Parathyroid adenoma (tissue), 2 donors: ENCODE results near the gene ADGRL3.

Experiments
- H2AFZ ChIP-seq: fragments of 300-600 bp; sonication (generic); one replicate; pipeline ENCODE4 v1.7.0; 2017; ENCODE audit warnings: antibody characterized with exemption, mild to moderate bottlenecking
- H3K27ac ChIP-seq: fragments of 300-600 bp; sonication (generic); one replicate; pipeline ENCODE4 v1.7.0; 2017
- H3K27me3 ChIP-seq: fragments of 300-600 bp; sonication (generic); one replicate; pipeline ENCODE4 v1.7.0; 2017; ENCODE audit warnings: low read length; ENCODE audit not compliant: control insufficient read depth, insufficient read depth
- H3K36me3 ChIP-seq: fragments of 300-600 bp; sonication (generic); one replicate; pipeline ENCODE4 v1.7.0; 2017; ENCODE audit warnings: low read length; ENCODE audit not compliant: control insufficient read depth, insufficient read depth
- H3K4me1 ChIP-seq: fragments of 300-600 bp; sonication (generic); one replicate; pipeline ENCODE4 v1.7.0; 2017; ENCODE audit warnings: control low read depth
- H3K4me2 ChIP-seq: fragments of 300-600 bp; sonication (generic); one replicate; pipeline ENCODE4 v1.7.0; 2017; ENCODE audit warnings: low read length
- H3K4me3 ChIP-seq: fragments of 300-600 bp; sonication (generic); one replicate; pipeline ENCODE4 v1.7.0; 2017; ENCODE audit warnings: low read depth, low read length
- H3K79me2 ChIP-seq: fragments of 300-600 bp; sonication (generic); one replicate; pipeline ENCODE4 v1.7.0; 2017; ENCODE audit warnings: control low read depth
- H3K9ac ChIP-seq: fragments of 300-600 bp; sonication (generic); one replicate; pipeline ENCODE4 v1.7.0; 2017; ENCODE audit warnings: mild to moderate bottlenecking
- H3K9me3 ChIP-seq: fragments of 300-600 bp; sonication (generic); one replicate; pipeline ENCODE4 v1.7.0; 2017; ENCODE audit warnings: low read length; ENCODE audit not compliant: control insufficient read depth
- TF ChIP-seq, protein P1 (sequence below): fragments of 300-600 bp; sonication (generic); IDR thresholded peaks from one replicate; pipeline ENCODE4 v1.7.0; 2017; ENCODE audit warnings: antibody characterized with exemption, mild to moderate bottlenecking
- donor health status: primary hyperparathyroidism.

The ADGRL3 gene

DNA sequence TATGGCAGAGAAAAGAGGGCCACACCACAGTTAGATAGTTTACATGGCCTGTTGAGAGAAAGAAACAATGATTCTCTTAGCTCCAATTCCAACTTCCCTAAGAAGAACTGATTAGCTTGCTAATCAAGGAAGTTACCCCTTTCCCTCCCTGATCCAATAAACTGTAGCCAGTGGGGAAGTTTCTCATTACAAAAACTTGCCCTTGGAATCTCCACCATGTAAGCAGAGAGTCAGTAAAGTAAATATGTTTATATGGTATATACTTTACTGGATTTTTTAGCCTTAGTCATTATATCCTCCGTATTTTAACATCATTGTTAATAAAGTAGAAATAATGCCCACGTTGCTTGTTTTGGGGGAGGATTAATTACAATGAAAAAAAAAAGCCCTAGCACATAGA lies 7.7 kb upstream of the ADGRL3 start:
- H3K4me3 ChIP-seq, result no peak overlapping the region
- H3K9me3 ChIP-seq, result no peaks in the 10 kb centered on the region
- no peak overlapping the region for H2AFZ ChIP-seq
- H3K79me2 ChIP-seq, result no peaks in the 10 kb centered on the region
- no peak overlapping the region for H3K4me2 ChIP-seq
- H3K27ac ChIP-seq, result no peak overlapping the region
- no peak overlapping the region for H3K9ac ChIP-seq
- TF ChIP-seq, protein P1, sequence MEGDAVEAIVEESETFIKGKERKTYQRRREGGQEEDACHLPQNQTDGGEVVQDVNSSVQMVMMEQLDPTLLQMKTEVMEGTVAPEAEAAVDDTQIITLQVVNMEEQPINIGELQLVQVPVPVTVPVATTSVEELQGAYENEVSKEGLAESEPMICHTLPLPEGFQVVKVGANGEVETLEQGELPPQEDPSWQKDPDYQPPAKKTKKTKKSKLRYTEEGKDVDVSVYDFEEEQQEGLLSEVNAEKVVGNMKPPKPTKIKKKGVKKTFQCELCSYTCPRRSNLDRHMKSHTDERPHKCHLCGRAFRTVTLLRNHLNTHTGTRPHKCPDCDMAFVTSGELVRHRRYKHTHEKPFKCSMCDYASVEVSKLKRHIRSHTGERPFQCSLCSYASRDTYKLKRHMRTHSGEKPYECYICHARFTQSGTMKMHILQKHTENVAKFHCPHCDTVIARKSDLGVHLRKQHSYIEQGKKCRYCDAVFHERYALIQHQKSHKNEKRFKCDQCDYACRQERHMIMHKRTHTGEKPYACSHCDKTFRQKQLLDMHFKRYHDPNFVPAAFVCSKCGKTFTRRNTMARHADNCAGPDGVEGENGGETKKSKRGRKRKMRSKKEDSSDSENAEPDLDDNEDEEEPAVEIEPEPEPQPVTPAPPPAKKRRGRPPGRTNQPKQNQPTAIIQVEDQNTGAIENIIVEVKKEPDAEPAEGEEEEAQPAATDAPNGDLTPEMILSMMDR, result no peak
- H3K27me3 ChIP-seq, result no peaks in the 10 kb centered on the region
- no peaks in the 10 kb centered on the region for H3K4me1 ChIP-seq
- H3K36me3 ChIP-seq, result no peaks in the 10 kb centered on the region

DNA sequence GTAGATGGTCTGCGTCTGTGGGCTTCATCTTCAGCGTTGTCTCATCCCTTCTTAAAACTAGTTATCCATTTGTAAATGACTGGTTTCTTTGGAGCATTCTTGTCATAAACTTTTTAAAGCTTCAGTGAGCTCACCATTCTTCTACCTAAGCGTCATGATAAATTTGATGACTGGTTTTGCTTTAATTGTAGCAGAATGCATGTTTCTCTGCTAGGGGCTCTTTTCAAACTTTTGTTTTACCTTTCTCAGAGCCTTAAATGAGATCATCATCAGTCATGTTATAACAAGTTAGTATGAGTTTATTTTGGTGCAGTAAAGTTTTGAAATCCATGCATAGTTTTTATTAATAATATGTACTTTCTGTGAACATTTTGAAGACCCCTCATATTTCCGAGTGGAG lies 6.3 kb upstream of the ADGRL3 start:
- H3K27ac ChIP-seq, result no peak overlapping the region
- H2AFZ ChIP-seq, result no peak overlapping the region
- H3K4me3 ChIP-seq, result no peak overlapping the region
- no peak overlapping the region for H3K9ac ChIP-seq
- H3K79me2 ChIP-seq, result no peaks in the 10 kb centered on the region
- no peak overlapping the region for H3K4me2 ChIP-seq
- H3K9me3 ChIP-seq, result no peaks in the 10 kb centered on the region
- no peaks in the 10 kb centered on the region for H3K27me3 ChIP-seq
- no peaks in the 10 kb centered on the region for H3K4me1 ChIP-seq
- no peaks in the 10 kb centered on the region for H3K36me3 ChIP-seq
- TF ChIP-seq, protein P1, result no peak

DNA sequence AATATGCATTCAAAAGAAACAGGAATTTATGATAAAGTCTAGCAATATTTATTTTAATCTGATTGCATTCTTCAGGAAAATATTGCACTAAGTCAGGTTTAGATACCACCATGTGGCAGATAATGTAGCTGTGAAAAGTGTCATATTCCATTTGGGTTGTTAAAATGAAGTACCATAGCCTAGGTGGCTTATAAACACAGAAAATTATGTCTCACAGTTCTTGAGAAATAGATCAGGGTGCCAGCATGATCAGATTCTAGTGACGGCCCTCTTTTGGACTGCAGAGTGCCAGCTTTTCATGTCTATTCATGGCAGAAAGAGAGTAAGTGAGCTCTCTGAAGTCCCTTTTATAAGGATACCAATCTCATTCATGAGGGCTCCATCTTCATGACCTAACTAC lies 5.6 kb upstream of the ADGRL3 start:
- Histone ChIP-seq H3K79me2 (no peaks in the 10 kb centered on the region), H3K9me3 (no peaks in the 10 kb centered on the region), H3K9ac (no peak overlapping the region), H3K4me2 (no peak overlapping the region), H3K4me1 (no peaks in the 10 kb centered on the region), H3K4me3 (no peak overlapping the region), H3K27me3 (no peaks in the 10 kb centered on the region), H3K27ac (no peak overlapping the region), H3K36me3 (no peaks in the 10 kb centered on the region), H2AFZ (no peak overlapping the region)
- TF ChIP-seq, protein P1, result no peak

DNA sequence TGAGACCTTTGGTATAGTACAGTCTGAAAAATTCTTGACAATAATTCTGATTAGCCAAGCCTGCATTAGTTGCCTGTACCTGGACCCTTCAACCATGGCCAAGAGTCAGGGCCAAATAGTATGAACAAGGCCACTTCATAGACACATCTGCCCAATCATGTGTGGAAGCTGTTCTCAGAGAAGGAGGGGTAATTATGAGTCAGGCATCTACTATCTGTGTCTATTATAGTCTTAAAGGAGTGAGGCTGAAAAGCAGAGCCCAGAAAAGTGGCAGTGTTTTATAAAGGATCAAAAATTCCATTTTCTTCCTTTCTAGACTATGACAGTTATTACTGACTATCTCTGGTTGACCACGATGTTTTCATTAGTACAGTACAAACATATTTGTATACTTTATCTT lies 5.0 kb upstream of the ADGRL3 start:
- H3K4me1 ChIP-seq, result no peaks in the 10 kb centered on the region
- TF ChIP-seq, protein P1, result no peak
- no peak overlapping the region for H3K4me3 ChIP-seq
- no peak overlapping the region for H3K9ac ChIP-seq
- H2AFZ ChIP-seq, result no peak overlapping the region
- no peaks in the 10 kb centered on the region for H3K79me2 ChIP-seq
- no peaks in the 10 kb centered on the region for H3K27me3 ChIP-seq
- no peaks in the 10 kb centered on the region for H3K9me3 ChIP-seq
- H3K36me3 ChIP-seq, result no peaks in the 10 kb centered on the region
- H3K4me2 ChIP-seq, result no peak overlapping the region
- no peak overlapping the region for H3K27ac ChIP-seq

DNA sequence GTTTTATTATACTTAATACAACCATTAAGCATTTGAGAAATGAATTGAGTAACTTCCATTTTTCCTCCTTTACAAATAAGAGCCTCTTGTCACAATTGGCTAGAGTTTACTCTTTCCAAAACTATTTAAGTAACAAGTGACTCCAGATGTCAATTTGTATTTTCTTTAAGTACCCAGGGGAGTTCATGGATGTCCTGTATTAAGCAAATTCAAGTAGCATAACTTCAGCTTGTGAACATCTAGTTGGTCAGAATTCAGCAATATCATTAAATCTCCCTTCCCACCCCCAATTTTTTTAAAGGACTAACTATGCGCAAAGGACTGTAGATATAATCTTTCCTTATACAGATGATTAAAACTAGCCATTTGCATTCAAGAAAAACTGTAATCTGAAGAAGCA lies 1.4 kb upstream of the ADGRL3 start:
- no peaks in the 10 kb centered on the region for H3K79me2 ChIP-seq
- no peak overlapping the region for H2AFZ ChIP-seq
- H3K9ac ChIP-seq, result no peak overlapping the region
- no peaks in the 10 kb centered on the region for H3K36me3 ChIP-seq
- H3K4me2 ChIP-seq, result no peak overlapping the region
- TF ChIP-seq, protein P1, result no peak
- H3K4me3 ChIP-seq, result no peak overlapping the region
- no peaks in the 10 kb centered on the region for H3K27me3 ChIP-seq
- H3K27ac ChIP-seq, result no peak overlapping the region
- H3K9me3 ChIP-seq, result no peaks in the 10 kb centered on the region
- H3K4me1 ChIP-seq, result no peaks in the 10 kb centered on the region
